BJ (cell line): ENCODE measurements around the gene SAP25. TPM values are rescaled to one million over a fixed set of nuclear protein-coding genes. Genes with fewer than 3 reads are reported as not detected.
"Not testable (repeated sequence)": the region's sequence is repeated elsewhere in the genome, so short reads cannot be mapped to it uniquely, and the experiment has no call there.

Experiments used
- CTCF ChIA-PET: fragments of 350-600 bp; formaldehyde crosslinking; extraction: SDS; loops from one replicate; lab custom pipeline; 2021; ENCODE audit warnings: antibody characterized with exemption, inconsistent platforms; lab: Yijun Ruan, JAX
- POLR2A ChIA-PET: fragments of 300-600 bp; sonication (Branson Sonifier 250); formaldehyde crosslinking; extraction: SDS; loops from one replicate; lab custom pipeline; 2021; ENCODE audit warnings: antibody characterized with exemption; lab: Charles Lee
- DNase-seq: peaks from one replicate; pipeline ENCODE4 v3.0.0-alpha.2; 2011; ENCODE audit warnings: low read depth
- H3K27me3 ChIP-seq: 2 replicates; pipeline ENCODE4 v1.6.0; 2011; ENCODE audit warnings: low read length; ENCODE audit not compliant: control insufficient read depth, insufficient read depth
- H3K36me3 ChIP-seq: 2 replicates; pipeline ENCODE4 v1.5.1; 2011; ENCODE audit warnings: low read length; ENCODE audit not compliant: control insufficient read depth, insufficient read depth
- H3K4me3 ChIP-seq: 2 replicates; pipeline ENCODE4 v1.5.1; 2011; ENCODE audit warnings: low read depth, mild to moderate bottlenecking, control low read depth, low read length
- CTCF ChIP-seq: IDR thresholded peaks from 2 replicates; pipeline ENCODE4 v1.5.1; 2011; ENCODE audit warnings: low read depth, mild to moderate bottlenecking, control low read depth, inconsistent platforms, low read length, moderate library complexity; ENCODE audit not compliant: insufficient read depth
- polyA plus RNA-seq: library from polyadenylated mRNA; depleted of rRNA; stranded (reverse); fragments of >200 nt; gene quantifications from 2 replicates; pipeline ENCODE4 v1.2.3, GENCODE V29; 2011

Gene SAP25
- polyA plus RNA-seq, 1 experiment = 0.34 TPM

- no peaks in the 10 kb centered on the region for H3K27me3 ChIP-seq
- peak; percentile 99 for DNase-seq
- CTCF ChIA-PET = interaction anchor here (1.2 to 1.3 kb wide), 2 partner anchors 21 to 30 kb away, joined by 4 to 5 read pairs; no protein-coding TSS in a partner anchor
- TF ChIP-seq CTCF = no peak
- H3K36me3 ChIP-seq = no peaks in the 10 kb centered on the region
- POLR2A ChIA-PET = interaction anchor here (0.5 to 0.6 kb wide), 2 partner anchors 18 to 152 kb away, joined by 4 to 7 read pairs; no protein-coding TSS in a partner anchor
- H3K4me3 ChIP-seq = peak within 1 kb of the TSS; percentile 80
These were observed 34.9 kb downstream of the SAP25 start, which contains the start of gene AGFG2 for GRCh38 chr7:100538654-100539435. Gene AGFG2 (plus strand): TSS chr7:100539203. CDS start chr7:100539347, 144 bp downstream.

- DNase-seq = no peak
- Histone ChIP-seq H3K27me3 (no peaks in the 10 kb centered on the region), H3K36me3 (no peaks in the 10 kb centered on the region), H3K4me3 (peak overlapping the region; percentile 7; the same call in 1 of the 2 replicates)
- ChIA-PET CTCF (interaction anchor here (1.3 kb wide), 1 partner anchor 22 kb away, joined by 5 read pairs; no protein-coding TSS in a partner anchor), POLR2A (no interaction called here)
- no peak for TF ChIP-seq CTCF
These were observed 35.4 kb downstream of the SAP25 start for GRCh38 chr7:100538348-100538653.

- POLR2A ChIA-PET, H3K36me3 ChIP-seq, H3K4me3 ChIP-seq, H3K27me3 ChIP-seq, DNase-seq: not testable (repeated sequence)
- CTCF ChIA-PET = interaction anchor here (1.1 kb wide), 1 partner anchor 22 kb away, joined by 3 read pairs; no protein-coding TSS in a partner anchor
These were observed 37.0 kb downstream of the SAP25 start for GRCh38 chr7:100536695-100537094.

GRCh38 chr7:100535982-100536381 is 37.7 kb downstream of the SAP25 start:
- not testable (repeated sequence) for H3K36me3 ChIP-seq, H3K27me3 ChIP-seq, DNase-seq, H3K4me3 ChIP-seq
- POLR2A ChIA-PET = interaction anchor here (0.6 kb wide), 1 partner anchor 37 kb away, joined by 11 read pairs; no protein-coding TSS in a partner anchor
- CTCF ChIA-PET = interaction anchor here (1.1 to 1.3 kb wide), 2 partner anchors 23 to 53 kb away, joined by 3 read pairs; no protein-coding TSS in a partner anchor

- no peak for TF ChIP-seq CTCF
- Histone ChIP-seq H3K27me3 (peaks cover 4% of the 10 kb centered on the region), H3K36me3 (no peaks in the 10 kb centered on the region), H3K4me3 (no peak overlapping the region)
- ChIA-PET POLR2A (no interaction called here), CTCF (interaction anchor here (0.8 kb wide), 1 partner anchor 11 kb away, joined by 4 read pairs; no protein-coding TSS in a partner anchor)
- DNase-seq = no peak
These were observed 41.3 kb downstream of the SAP25 start for GRCh38 chr7:100532165-100533022.

GRCh38 chr7:100528108-100528866 is 45.4 kb downstream of the SAP25 start:
- POLR2A ChIA-PET, DNase-seq, CTCF ChIA-PET, H3K36me3 ChIP-seq, H3K27me3 ChIP-seq, H3K4me3 ChIP-seq: not testable (repeated sequence)

GRCh38 chr7:100523192-100523591 is 50.5 kb downstream of the SAP25 start:
- CTCF ChIA-PET, DNase-seq, H3K27me3 ChIP-seq, H3K36me3 ChIP-seq, POLR2A ChIA-PET, H3K4me3 ChIP-seq: not testable (repeated sequence)
